Measurements from ENCODE around the gene UBAC1.

DNA sequence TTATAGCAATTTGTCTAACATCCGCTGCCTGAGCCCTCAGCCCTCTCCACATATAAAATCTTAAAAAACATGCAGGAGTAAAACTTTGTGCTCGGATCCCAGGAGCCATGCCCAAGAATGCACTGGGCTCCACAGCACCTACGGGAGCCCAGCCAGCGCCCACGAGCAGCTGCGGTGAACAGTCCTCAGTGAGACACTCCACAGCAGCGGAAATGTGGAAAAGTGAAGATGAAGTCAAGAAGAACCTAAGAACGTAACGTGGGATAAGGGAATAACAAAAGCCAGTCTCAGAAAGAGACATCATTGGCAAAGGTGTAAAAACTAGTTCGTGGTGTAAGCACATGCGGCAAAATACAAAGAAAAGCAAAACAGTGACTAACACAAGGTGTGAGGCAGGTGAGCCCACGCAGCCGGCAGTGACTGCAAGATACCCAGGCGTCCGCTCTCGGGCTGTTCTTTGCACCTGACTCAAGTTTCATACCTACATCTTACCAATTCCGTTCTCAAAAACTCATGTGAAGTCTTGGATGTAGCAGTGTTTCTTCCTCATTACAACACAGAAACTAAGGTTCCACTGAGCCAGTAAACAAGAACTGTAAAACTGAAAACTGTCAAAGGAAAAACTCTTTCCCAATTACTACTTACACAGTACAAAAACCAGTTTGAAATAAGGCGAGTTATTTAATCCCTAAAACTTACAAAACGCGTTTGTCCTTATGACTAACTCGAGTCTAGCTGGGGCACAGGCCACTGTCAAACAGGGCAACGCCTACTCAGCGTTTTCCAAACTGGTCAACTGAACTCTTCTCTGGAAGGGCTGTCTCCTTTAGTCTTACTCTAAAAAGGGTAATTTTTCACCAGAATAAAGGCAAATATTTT lies 55.6 kb downstream of the UBAC1 start:
- no peak for TF ChIP-seq CTCF (conservative IDR thresholded peaks at IDR 0.05 in 1 of 2, IDR thresholded peaks at IDR 0.05 in 1 of 2; ENCODE audit: extremely low read depth in 1 of 2, insufficient read depth in 1 of 2, low read depth in 1 of 2, low read length in 2 of 2)
- no peak for TF ChIP-seq EZH2 (IDR thresholded peaks at IDR 0.05; ENCODE audit: borderline replicate concordance, low read length)

All from mammary epithelial cell (primary cell).